ENCODE data around the gene TMEM200A.

Gene TMEM200A

DNA sequence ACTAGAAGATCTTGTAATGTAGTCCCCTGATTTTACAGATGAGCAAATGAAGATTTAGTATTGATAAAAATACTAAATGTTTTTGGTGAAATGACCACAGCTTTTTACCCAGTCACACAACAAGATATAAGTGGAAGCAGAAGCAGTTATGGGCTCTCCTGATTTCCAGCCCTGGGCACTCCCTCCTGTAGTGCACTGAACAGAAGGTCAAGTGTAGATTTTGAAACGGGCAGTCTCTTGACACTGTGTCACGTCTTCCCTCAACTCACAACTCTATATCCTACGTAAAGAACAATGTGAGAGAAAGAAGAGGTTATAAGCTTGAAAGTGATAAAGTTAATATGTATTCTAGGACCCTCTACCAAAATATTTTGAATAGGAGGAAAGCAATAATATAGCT is 23.3 kb downstream of the TMEM200A start:
- Histone ChIP-seq H3K14ac (ENCODE audit: low read length) (no peak overlapping the region), H4K91ac (ENCODE audit: low read depth, low read length, poor library complexity) (no peak overlapping the region), H2BK15ac (ENCODE audit: low read length) (no peak overlapping the region), H3K27me3 (ENCODE audit: control insufficient read depth in 3 of 3, insufficient read depth in 3 of 3, low read depth in 1 of 3, low read length in 3 of 3) (peaks cover 0 to 2% (median 0%) of the 10 kb centered on the region in 3 experiments), H2AFZ (ENCODE audit: low read length) (no peak overlapping the region), H2BK5ac (ENCODE audit: low read length) (no peak overlapping the region), H3K4me1 (ENCODE audit: control insufficient read depth in 2 of 2, insufficient read depth in 1 of 2, low read depth in 1 of 2, low read length in 2 of 2) (peaks cover 0 to 1% of the 10 kb centered on the region in 2 donors), H2BK120ac (ENCODE audit: low read depth, low read length) (no peak overlapping the region), H3K23ac (ENCODE audit: low read depth, low read length, poor library complexity) (no peak overlapping the region), H3K9me3 (replicated peaks in 1 of 2; ENCODE audit: control insufficient read depth in 2 of 2, insufficient read depth in 1 of 2, low read depth in 1 of 2, low read length in 2 of 2) (no peaks in the 10 kb centered on the region), H3K4me3 (ENCODE audit: low read length in 2 of 2) (no peak overlapping the region), H4K8ac (ENCODE audit: low read depth, low read length) (no peak overlapping the region), H3K18ac (ENCODE audit: low read length) (no peak overlapping the region), H3K27ac (replicated peaks; ENCODE audit: low read length) (no peak overlapping the region), H3K79me1 (ENCODE audit: low read depth, low read length) (no peaks in the 10 kb centered on the region), H2BK12ac (ENCODE audit: low read length) (no peak overlapping the region), H3K9ac (ENCODE audit: low read depth, low read length, poor library complexity) (no peak overlapping the region), H3K4ac (ENCODE audit: low read length) (no peak overlapping the region), H3K4me2 (ENCODE audit: insufficient read depth, low read length, poor library complexity, severe bottlenecking) (no peak overlapping the region), H2AK5ac (ENCODE audit: low read depth, low read length) (no peak overlapping the region), H3K36me3 (replicated peaks in 1 of 2; ENCODE audit: control insufficient read depth in 2 of 2, insufficient read depth in 2 of 2, low read length in 2 of 2) (no peaks in the 10 kb centered on the region)
- WGBS, 2 donors (ENCODE audit: extremely low coverage in 2 of 2, insufficient read length in 2 of 2, insufficient replicate concordance in 1 of 2), result no CpG with 5 or more reads among the region's 3 CpGs
- DNase-seq (ENCODE audit: low spot score), result no peak

DNA sequence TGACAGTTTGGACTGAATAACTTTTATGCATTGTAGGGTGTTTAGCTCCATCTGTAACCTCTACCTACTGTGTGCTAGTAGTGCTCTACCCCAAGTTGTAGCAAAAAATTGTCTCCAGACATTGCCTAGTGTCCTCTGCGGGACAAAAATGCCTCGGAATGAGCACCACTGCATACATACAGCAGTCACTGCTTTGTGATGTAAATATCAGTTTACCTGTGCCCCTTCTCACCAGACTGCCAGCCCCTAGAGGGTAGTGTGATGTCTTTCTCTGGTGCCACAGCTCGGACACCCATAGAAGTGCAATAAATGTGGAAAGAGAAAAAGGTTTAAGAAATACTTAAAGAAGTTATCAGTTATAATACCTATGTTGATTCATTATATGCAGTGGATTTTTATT is 25.1 kb downstream of the TMEM200A start:
- no CpG with 5 or more reads among the region's 3 CpGs for WGBS, 2 donors (ENCODE audit: extremely low coverage in 2 of 2, insufficient read length in 2 of 2, insufficient replicate concordance in 1 of 2)
- Histone ChIP-seq H3K36me3 (replicated peaks in 1 of 2; ENCODE audit: control insufficient read depth in 2 of 2, insufficient read depth in 2 of 2, low read length in 2 of 2) (no peaks in the 10 kb centered on the region), H4K8ac (ENCODE audit: low read depth, low read length) (no peak overlapping the region), H3K4me1 (ENCODE audit: control insufficient read depth in 2 of 2, insufficient read depth in 1 of 2, low read depth in 1 of 2, low read length in 2 of 2) (peaks cover 0 to 1% of the 10 kb centered on the region in 2 donors), H3K18ac (ENCODE audit: low read length) (no peak overlapping the region), H3K14ac (ENCODE audit: low read length) (no peak overlapping the region), H3K27me3 (ENCODE audit: control insufficient read depth in 3 of 3, insufficient read depth in 3 of 3, low read depth in 1 of 3, low read length in 3 of 3) (peaks cover 0 to 2% (median 0%) of the 10 kb centered on the region in 3 experiments), H2BK120ac (ENCODE audit: low read depth, low read length) (no peak overlapping the region), H3K4me3 (ENCODE audit: low read length in 2 of 2) (no peak overlapping the region), H2AFZ (ENCODE audit: low read length) (no peak overlapping the region), H3K9me3 (replicated peaks in 1 of 2; ENCODE audit: control insufficient read depth in 2 of 2, insufficient read depth in 1 of 2, low read depth in 1 of 2, low read length in 2 of 2) (no peaks in the 10 kb centered on the region), H4K91ac (ENCODE audit: low read depth, low read length, poor library complexity) (no peak overlapping the region), H3K4ac (ENCODE audit: low read length) (no peak overlapping the region), H2BK15ac (ENCODE audit: low read length) (no peak overlapping the region), H3K4me2 (ENCODE audit: insufficient read depth, low read length, poor library complexity, severe bottlenecking) (no peak overlapping the region), H2BK5ac (ENCODE audit: low read length) (no peak overlapping the region), H2BK12ac (ENCODE audit: low read length) (no peak overlapping the region), H3K9ac (ENCODE audit: low read depth, low read length, poor library complexity) (no peak overlapping the region), H2AK5ac (ENCODE audit: low read depth, low read length) (no peak overlapping the region), H3K27ac (replicated peaks; ENCODE audit: low read length) (no peak overlapping the region), H3K79me1 (ENCODE audit: low read depth, low read length) (no peaks in the 10 kb centered on the region), H3K23ac (ENCODE audit: low read depth, low read length, poor library complexity) (no peak overlapping the region)
- DNase-seq (ENCODE audit: low spot score), result no peak

DNA sequence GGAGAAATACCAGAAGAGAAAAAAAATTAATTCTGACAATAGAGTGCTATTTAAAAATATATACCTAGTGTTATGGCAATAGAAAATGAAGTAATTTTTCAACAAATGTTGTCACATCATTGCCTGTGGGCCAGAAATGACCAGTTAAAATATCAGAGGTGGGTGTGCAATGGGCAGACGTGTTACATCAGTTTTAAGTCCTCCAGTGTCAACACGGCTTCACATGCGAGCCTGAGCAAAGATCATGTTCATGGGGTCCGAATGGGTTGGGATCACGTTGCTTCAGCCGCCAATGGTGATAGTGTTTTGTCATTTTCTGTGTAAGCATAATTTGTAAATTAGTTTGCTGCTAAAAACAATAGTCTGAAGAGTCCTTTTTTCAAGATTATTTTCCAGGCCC is 27.5 kb downstream of the TMEM200A start:
- no CpG with 5 or more reads among the region's 6 CpGs for WGBS, 2 donors (ENCODE audit: extremely low coverage in 2 of 2, insufficient read length in 2 of 2, insufficient replicate concordance in 1 of 2)
- Histone ChIP-seq H2BK12ac (ENCODE audit: low read length) (no peak overlapping the region), H3K4me2 (ENCODE audit: insufficient read depth, low read length, poor library complexity, severe bottlenecking) (no peak overlapping the region), H3K27me3 (ENCODE audit: control insufficient read depth in 3 of 3, insufficient read depth in 3 of 3, low read depth in 1 of 3, low read length in 3 of 3) (peaks cover 0 to 2% (median 0%) of the 10 kb centered on the region in 3 experiments), H3K27ac (replicated peaks; ENCODE audit: low read length) (no peak overlapping the region), H4K8ac (ENCODE audit: low read depth, low read length) (no peak overlapping the region), H2AK5ac (ENCODE audit: low read depth, low read length) (no peak overlapping the region), H3K14ac (ENCODE audit: low read length) (no peak overlapping the region), H2AFZ (ENCODE audit: low read length) (no peak overlapping the region), H3K4me1 (ENCODE audit: control insufficient read depth in 2 of 2, insufficient read depth in 1 of 2, low read depth in 1 of 2, low read length in 2 of 2) (no peaks in the 10 kb centered on the region), H3K18ac (ENCODE audit: low read length) (no peak overlapping the region), H3K79me1 (ENCODE audit: low read depth, low read length) (no peaks in the 10 kb centered on the region), H2BK5ac (ENCODE audit: low read length) (no peak overlapping the region), H2BK15ac (ENCODE audit: low read length) (no peak overlapping the region), H3K36me3 (replicated peaks in 1 of 2; ENCODE audit: control insufficient read depth in 2 of 2, insufficient read depth in 2 of 2, low read length in 2 of 2) (no peaks in the 10 kb centered on the region), H3K4me3 (ENCODE audit: low read length in 2 of 2) (no peak overlapping the region), H3K23ac (ENCODE audit: low read depth, low read length, poor library complexity) (no peak overlapping the region), H3K9ac (ENCODE audit: low read depth, low read length, poor library complexity) (no peak overlapping the region), H2BK120ac (ENCODE audit: low read depth, low read length) (no peak overlapping the region), H3K9me3 (replicated peaks in 1 of 2; ENCODE audit: control insufficient read depth in 2 of 2, insufficient read depth in 1 of 2, low read depth in 1 of 2, low read length in 2 of 2) (no peaks in the 10 kb centered on the region), H4K91ac (ENCODE audit: low read depth, low read length, poor library complexity) (no peak overlapping the region), H3K4ac (ENCODE audit: low read length) (no peak overlapping the region)
- no peak for DNase-seq (ENCODE audit: low spot score)

DNA sequence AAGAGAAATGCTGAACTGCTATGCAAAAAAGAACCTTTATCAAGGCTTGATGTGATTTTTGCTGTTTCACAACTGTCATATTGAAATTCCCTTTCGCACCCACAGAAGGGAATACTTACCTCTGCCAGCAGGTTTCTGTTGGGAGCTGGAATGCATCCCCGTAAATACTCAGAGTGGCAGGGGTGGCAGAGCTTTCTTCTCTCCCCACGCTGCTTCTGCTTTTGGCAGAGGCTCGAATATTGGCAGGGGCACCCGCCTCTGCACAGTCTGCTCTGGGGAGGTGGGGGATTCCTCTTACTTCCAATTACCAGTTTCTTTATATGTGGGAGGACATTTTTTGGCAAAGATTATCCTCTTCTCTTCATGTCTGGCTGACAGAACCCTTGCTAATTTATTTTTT is 28.4 kb downstream of the TMEM200A start:
- Histone ChIP-seq H2BK5ac (ENCODE audit: low read length) (no peak overlapping the region), H3K36me3 (replicated peaks in 1 of 2; ENCODE audit: control insufficient read depth in 2 of 2, insufficient read depth in 2 of 2, low read length in 2 of 2) (no peaks in the 10 kb centered on the region), H3K4me3 (ENCODE audit: low read length in 2 of 2) (no peak overlapping the region), H2BK120ac (ENCODE audit: low read depth, low read length) (no peak overlapping the region), H3K4me2 (ENCODE audit: insufficient read depth, low read length, poor library complexity, severe bottlenecking) (no peak overlapping the region), H2AFZ (ENCODE audit: low read length) (no peak overlapping the region), H3K9ac (ENCODE audit: low read depth, low read length, poor library complexity) (no peak overlapping the region), H3K14ac (ENCODE audit: low read length) (no peak overlapping the region), H3K23ac (ENCODE audit: low read depth, low read length, poor library complexity) (no peak overlapping the region), H2AK5ac (ENCODE audit: low read depth, low read length) (no peak overlapping the region), H2BK15ac (ENCODE audit: low read length) (no peak overlapping the region), H4K8ac (ENCODE audit: low read depth, low read length) (no peak overlapping the region), H2BK12ac (ENCODE audit: low read length) (no peak overlapping the region), H3K27ac (replicated peaks; ENCODE audit: low read length) (no peak overlapping the region), H3K79me1 (ENCODE audit: low read depth, low read length) (no peaks in the 10 kb centered on the region), H3K4me1 (ENCODE audit: control insufficient read depth in 2 of 2, insufficient read depth in 1 of 2, low read depth in 1 of 2, low read length in 2 of 2) (no peaks in the 10 kb centered on the region), H3K18ac (ENCODE audit: low read length) (no peak overlapping the region), H3K9me3 (replicated peaks in 1 of 2; ENCODE audit: control insufficient read depth in 2 of 2, insufficient read depth in 1 of 2, low read depth in 1 of 2, low read length in 2 of 2) (no peaks in the 10 kb centered on the region), H4K91ac (ENCODE audit: low read depth, low read length, poor library complexity) (no peak overlapping the region), H3K27me3 (ENCODE audit: control insufficient read depth in 3 of 3, insufficient read depth in 3 of 3, low read depth in 1 of 3, low read length in 3 of 3) (peaks cover 0 to 2% (median 0%) of the 10 kb centered on the region in 3 experiments), H3K4ac (ENCODE audit: low read length) (no peak overlapping the region)
- DNase-seq (ENCODE audit: low spot score), result no peak
- whole genome bisulfite sequencing, 2 donors (ENCODE audit: extremely low coverage in 2 of 2, insufficient read length in 2 of 2, insufficient replicate concordance in 1 of 2), result no CpG with 5 or more reads among the region's 5 CpGs

All from neuronal stem cell (in vitro differentiated cells).